ENCODE results near the gene TCP11X2. TPM values are rescaled to one million over a fixed set of nuclear protein-coding genes. Genes with fewer than 3 reads are reported as not detected.
"Not testable (repeated sequence)": the region's sequence is repeated elsewhere in the genome, so short reads cannot be mapped to it uniquely, and the experiment has no call there.

Gene TCP11X2
- total RNA-seq = not detected

GRCh38 chrX:102471762-102472220, at the start of gene TCP11X2:
Gene TCP11X2, minus strand, starts transcription at chrX:102471812.
- H3K36me3 Mint-ChIP-seq (ENCODE audit: low read depth); H3K27me3 Mint-ChIP-seq (ENCODE audit: low read depth); CTCF ChIA-PET; intact Hi-C loops (cut with micrococcal nuclease); H3K4me1 Mint-ChIP-seq (ENCODE audit: low read depth); DNase-seq; H3K9me3 Mint-ChIP-seq; H3K27ac Mint-ChIP-seq; H3K4me3 Mint-ChIP-seq: not testable (repeated sequence)

DNA sequence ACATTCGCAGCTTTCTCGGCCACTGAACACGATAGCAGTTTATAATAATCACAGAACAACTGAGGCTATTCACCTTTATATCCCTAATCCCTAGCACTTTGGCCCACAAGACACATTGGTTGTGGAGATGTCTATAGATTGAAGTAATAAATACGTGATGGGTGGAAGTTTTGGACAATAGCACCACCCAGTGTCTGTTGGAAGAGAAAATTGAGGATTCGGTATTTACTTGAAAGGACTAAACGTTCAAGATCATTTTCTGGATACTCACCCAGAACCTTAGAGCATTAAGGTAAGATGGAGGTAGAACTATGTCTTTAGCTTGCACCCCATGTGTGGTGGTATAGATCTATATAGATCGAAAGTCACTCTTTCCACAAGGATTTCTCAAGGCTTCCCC, 45.7 kb upstream of the TCP11X2 start:
- DNase-seq = peak; percentile 6
- no peak overlapping the region for H3K27ac Mint-ChIP-seq
- peaks cover 30% of the 10 kb centered on the region for H3K27me3 Mint-ChIP-seq (ENCODE audit: low read depth)
- intact Hi-C loops (cut with micrococcal nuclease) = loop anchor here (2.0 to 10.0 kb wide), 6 partner anchors 85 to 443 kb away; partner anchors contain the start of gene GPRASP1
- no peak overlapping the region for H3K4me3 Mint-ChIP-seq
- no peaks in the 10 kb centered on the region for H3K9me3 Mint-ChIP-seq
- CTCF ChIA-PET = no interaction called here
- H3K36me3 Mint-ChIP-seq (ENCODE audit: low read depth) = no peaks in the 10 kb centered on the region
- H3K4me1 Mint-ChIP-seq (ENCODE audit: low read depth) = peaks cover 3% of the 10 kb centered on the region

DNA sequence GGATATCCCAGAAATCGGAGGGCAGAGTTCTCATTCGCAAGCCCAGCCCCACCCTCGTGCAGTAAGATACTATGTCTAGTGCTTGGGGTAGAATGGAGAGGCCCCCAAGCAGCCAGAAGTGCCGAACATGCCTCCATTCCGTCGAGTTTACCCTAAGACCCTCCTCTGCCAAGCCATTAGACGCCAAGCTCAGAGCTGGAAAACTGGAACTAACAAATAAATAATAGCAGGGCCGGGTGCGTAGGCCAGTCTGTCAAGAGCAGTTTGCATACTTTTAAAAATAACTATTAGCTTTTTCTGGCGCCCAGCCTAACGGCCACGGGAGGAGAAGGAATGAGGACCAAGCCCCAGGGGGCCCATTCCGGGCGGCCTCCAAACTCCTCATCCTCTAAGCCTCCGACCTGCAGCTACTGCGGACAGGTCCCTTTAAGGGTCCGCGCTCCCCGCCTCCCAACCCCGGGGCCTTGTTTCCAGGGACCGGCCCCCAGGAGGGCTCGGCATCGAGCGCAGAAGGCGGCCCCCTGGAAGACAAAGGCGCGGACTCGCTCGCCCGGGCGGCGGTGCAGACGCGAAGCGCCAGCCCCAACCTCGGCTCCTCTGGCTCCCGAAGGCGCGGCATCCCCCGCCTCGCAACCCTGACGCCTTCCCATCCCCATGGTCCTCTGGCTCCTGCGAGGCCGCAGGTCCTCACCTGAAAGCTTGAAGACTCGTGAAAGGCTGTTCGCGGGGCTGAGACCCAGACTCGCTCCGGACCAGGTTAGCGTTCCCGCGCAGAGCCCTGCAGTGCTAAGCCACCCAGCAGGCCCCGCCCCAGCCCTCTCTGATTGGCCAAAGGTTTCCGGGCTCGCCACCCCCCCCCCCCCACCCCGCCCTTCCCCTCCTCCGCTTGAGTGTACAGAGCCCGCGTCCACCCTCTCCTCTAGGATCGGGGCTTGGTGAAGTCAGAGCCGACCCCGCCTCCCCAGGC, 44.6 kb upstream of the TCP11X2 start, which contains the start of gene TMSB15A:
TMSB15A (minus strand) TSS at position 765 of the 967 bp plus-strand sequence.
- peak; percentile 65 for DNase-seq
- Mint-ChIP-seq H3K36me3 (ENCODE audit: low read depth) (no peaks in the 10 kb centered on the region), H3K27me3 (ENCODE audit: low read depth) (peaks cover 33% of the 10 kb centered on the region), H3K4me1 (ENCODE audit: low read depth) (peaks cover 3% of the 10 kb centered on the region), H3K9me3 (no peaks in the 10 kb centered on the region), H3K4me3 (peak within 1 kb of the TSS; percentile 78), H3K27ac (no peak within 1 kb of the TSS)
- intact Hi-C loops (cut with micrococcal nuclease) = loop anchor here (2.0 to 10.0 kb wide), 6 partner anchors 86 to 441 kb away; partner anchors contain the start of gene GPRASP1
- CTCF ChIA-PET = interaction anchor here (0.7 to 0.9 kb wide), 3 partner anchors 12 to 768 kb away, joined by 3 to 4 read pairs (median 3); partner anchors contain the start of gene ARMCX5

GRCh38 chrX:102514536-102514935, 42.9 kb upstream of the TCP11X2 start:
- no peak overlapping the region for H3K4me3 Mint-ChIP-seq
- intact Hi-C loops (cut with micrococcal nuclease) = loop anchor here (10.0 kb wide), 1 partner anchor 440 kb away; no protein-coding TSS in a partner anchor
- no peak for DNase-seq
- H3K27me3 Mint-ChIP-seq (ENCODE audit: low read depth) = peaks cover 38% of the 10 kb centered on the region
- H3K4me1 Mint-ChIP-seq (ENCODE audit: low read depth) = peaks cover 3% of the 10 kb centered on the region
- no peak overlapping the region for H3K27ac Mint-ChIP-seq
- H3K9me3 Mint-ChIP-seq = no peaks in the 10 kb centered on the region
- CTCF ChIA-PET = no interaction called here
- no peaks in the 10 kb centered on the region for H3K36me3 Mint-ChIP-seq (ENCODE audit: low read depth)

GRCh38 chrX:102498732-102499131, 27.1 kb upstream of the TCP11X2 start:
- Mint-ChIP-seq H3K4me3 (no peak overlapping the region), H3K36me3 (ENCODE audit: low read depth) (peaks cover 2% of the 10 kb centered on the region), H3K27ac (no peak overlapping the region), H3K9me3 (peaks cover 4% of the 10 kb centered on the region), H3K4me1 (ENCODE audit: low read depth) (no peaks in the 10 kb centered on the region), H3K27me3 (ENCODE audit: low read depth) (peaks cover 3% of the 10 kb centered on the region)
- intact Hi-C loops (cut with micrococcal nuclease) = no loop called here
- DNase-seq = no peak
- CTCF ChIA-PET = no interaction called here

DNA sequence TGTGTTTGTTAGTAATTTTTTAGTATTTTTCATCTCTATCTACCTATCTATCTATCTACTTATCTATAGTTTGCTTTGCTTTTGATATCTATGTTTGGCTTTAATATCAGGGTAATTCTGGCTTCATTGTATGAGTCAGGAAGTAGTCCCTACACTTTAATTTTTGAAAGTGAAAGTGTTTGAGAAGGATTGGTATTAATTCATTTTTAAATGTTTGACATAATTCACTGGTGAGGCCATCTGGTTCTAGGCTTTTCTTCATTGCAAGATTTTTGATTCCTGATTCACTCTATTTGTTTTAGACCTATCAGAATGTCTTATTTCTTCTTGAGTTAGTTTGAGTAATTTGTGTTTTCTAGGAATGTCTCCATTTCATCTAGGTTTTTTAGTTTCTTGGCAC, 20.2 kb upstream of the TCP11X2 start:
- Mint-ChIP-seq H3K27me3 (ENCODE audit: low read depth) (no peaks in the 10 kb centered on the region), H3K36me3 (ENCODE audit: low read depth) (no peaks in the 10 kb centered on the region), H3K4me1 (ENCODE audit: low read depth) (no peaks in the 10 kb centered on the region), H3K27ac (no peak overlapping the region), H3K9me3 (no peaks in the 10 kb centered on the region), H3K4me3 (no peak overlapping the region)
- CTCF ChIA-PET = no interaction called here
- no peak for DNase-seq
- intact Hi-C loops (cut with micrococcal nuclease) = no loop called here

GRCh38 chrX:102478765-102479164, 7.2 kb upstream of the TCP11X2 start:
- CTCF ChIA-PET; H3K36me3 Mint-ChIP-seq (ENCODE audit: low read depth); H3K27me3 Mint-ChIP-seq (ENCODE audit: low read depth); H3K4me1 Mint-ChIP-seq (ENCODE audit: low read depth); H3K9me3 Mint-ChIP-seq; DNase-seq; intact Hi-C loops (cut with micrococcal nuclease); H3K4me3 Mint-ChIP-seq; H3K27ac Mint-ChIP-seq: not testable (repeated sequence)

DNA sequence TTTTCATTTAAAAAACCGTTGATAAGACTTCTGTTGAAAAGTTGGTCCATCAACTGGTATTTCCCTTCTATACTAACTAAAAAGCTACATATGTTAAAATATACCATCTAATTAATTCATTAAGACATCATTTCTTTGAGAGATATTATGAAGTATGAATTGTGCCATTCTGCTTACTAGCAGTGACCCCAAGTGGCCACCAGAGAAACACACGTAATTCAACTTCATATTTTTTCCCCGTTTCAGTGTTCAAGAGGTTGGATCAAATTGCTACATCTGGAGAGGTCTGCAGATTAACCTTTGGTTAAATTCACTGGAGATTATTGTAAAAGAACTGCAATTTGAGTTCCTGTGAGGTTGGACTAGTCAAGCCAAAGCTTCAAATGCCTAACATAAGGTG, 1.4 kb downstream of the TCP11X2 start:
- H3K27ac Mint-ChIP-seq; H3K27me3 Mint-ChIP-seq (ENCODE audit: low read depth); H3K9me3 Mint-ChIP-seq; CTCF ChIA-PET; DNase-seq; H3K4me1 Mint-ChIP-seq (ENCODE audit: low read depth); H3K36me3 Mint-ChIP-seq (ENCODE audit: low read depth); intact Hi-C loops (cut with micrococcal nuclease); H3K4me3 Mint-ChIP-seq: not testable (repeated sequence)

DNA sequence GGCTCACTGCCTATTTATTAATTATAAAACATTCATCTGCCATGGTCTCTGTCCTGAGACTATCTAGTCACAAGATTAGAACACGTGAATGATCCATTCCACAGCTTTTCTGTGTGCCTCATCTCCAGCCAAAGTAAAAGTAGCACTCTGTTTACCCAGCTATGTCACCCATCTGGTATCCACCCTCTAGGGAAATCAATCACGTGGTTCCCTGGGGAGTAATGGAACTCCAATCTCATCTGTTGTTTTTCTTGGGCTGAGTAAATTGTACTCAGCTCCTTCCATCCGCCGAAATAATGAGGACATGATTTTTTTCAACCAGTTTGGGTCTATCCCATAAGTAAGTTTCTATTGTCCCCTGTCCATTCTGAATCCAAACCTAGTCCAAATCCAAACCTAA, 13.0 kb downstream of the TCP11X2 start:
- H3K4me3 Mint-ChIP-seq; H3K27me3 Mint-ChIP-seq (ENCODE audit: low read depth); H3K36me3 Mint-ChIP-seq (ENCODE audit: low read depth); H3K4me1 Mint-ChIP-seq (ENCODE audit: low read depth); CTCF ChIA-PET; intact Hi-C loops (cut with micrococcal nuclease); H3K27ac Mint-ChIP-seq; DNase-seq; H3K9me3 Mint-ChIP-seq: not testable (repeated sequence)

DNA sequence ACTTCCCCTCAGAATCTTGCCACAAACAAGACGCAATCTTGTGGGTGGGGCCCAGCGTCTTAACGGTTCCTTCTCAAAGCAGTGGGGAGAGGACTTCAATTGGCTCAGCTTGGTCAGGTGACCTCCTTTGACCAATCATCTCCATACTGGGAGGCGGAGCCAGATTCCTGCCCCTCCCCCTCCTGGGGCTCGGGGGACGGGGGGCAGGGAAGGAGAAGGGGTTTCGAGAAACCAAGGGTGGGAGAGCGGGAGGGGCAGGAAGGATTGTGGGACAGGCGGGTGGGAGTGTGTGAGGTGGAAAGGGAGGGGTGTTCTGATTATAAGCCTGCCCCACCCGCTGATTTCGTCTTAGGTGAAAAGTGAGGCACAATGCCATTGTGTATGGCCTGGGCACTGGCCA, 31.7 kb downstream of the TCP11X2 start, which contains the start of gene NXF2B:
NXF2B (minus strand) TSS at position 101 of the 400 bp plus-strand sequence. CDS start 59,972 bp downstream, outside the sequence.
- intact Hi-C loops (cut with micrococcal nuclease); H3K27ac Mint-ChIP-seq: not testable (repeated sequence)

DNA sequence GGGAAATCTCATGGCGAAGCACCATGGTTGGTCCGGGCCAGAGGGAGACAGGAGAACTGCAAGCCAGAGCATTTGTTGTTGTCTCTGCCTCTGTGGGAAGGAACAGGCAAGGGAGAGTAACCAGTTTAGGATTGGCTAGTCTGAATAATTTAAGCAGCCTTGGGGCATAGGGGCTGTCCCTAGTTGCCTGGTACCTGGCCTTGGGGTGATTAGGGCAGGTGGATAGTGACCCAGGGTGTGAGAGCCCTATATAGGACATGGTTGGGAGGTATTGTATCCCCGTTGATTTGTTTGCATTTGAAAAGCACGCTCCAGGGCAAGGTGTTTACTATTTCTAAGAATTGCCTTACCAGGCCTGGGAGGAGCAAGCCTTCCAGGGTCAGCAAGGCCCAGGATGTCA, 57.1 kb downstream of the TCP11X2 start:
- CTCF ChIA-PET; H3K9me3 Mint-ChIP-seq; DNase-seq; H3K4me1 Mint-ChIP-seq (ENCODE audit: low read depth); H3K27ac Mint-ChIP-seq; H3K27me3 Mint-ChIP-seq (ENCODE audit: low read depth); H3K36me3 Mint-ChIP-seq (ENCODE audit: low read depth); H3K4me3 Mint-ChIP-seq; intact Hi-C loops (cut with micrococcal nuclease): not testable (repeated sequence)

More for the DNA sequence above, 31.7 kb downstream of the TCP11X2 start, which contains the start of gene NXF2B:
- CTCF ChIA-PET; DNase-seq; H3K27me3 Mint-ChIP-seq (ENCODE audit: low read depth); H3K9me3 Mint-ChIP-seq; H3K36me3 Mint-ChIP-seq (ENCODE audit: low read depth); H3K4me1 Mint-ChIP-seq (ENCODE audit: low read depth); H3K4me3 Mint-ChIP-seq: not testable (repeated sequence)

Measured in activated naive CD4-positive, alpha-beta T cell treated with anti-CD3 and anti-CD28 coated beads for 36 hours (primary cell).